Activated CD8-positive, alpha-beta T cell treated with anti-CD3 and anti-CD28 coated beads, Interleukin-2, amount 10 ng/mL, durations not matched to agents 7 days and 5 days (primary cell): ENCODE results near the gene CLEC16A. TPM values are rescaled to one million over a fixed set of nuclear protein-coding genes. Genes with fewer than 3 reads are reported as not detected.
A peak's percentile ranks its signal among the peaks of the same experiment; 100 is the strongest.

Experiments
- ATAC-seq: fragments of 150-1000 bp; cut with Tn5 transposase; one replicate; pipeline ENCODE4 v1.10.0; 2021; ENCODE audit warnings: moderate library complexity
- CTCF ChIA-PET: fragments of 350-600 bp; sonication (Branson Sonifier 250); formaldehyde crosslinking; loops from one replicate; lab custom pipeline; 2021; ENCODE audit warnings: antibody characterized with exemption; lab: Charles Lee
- POLR2A ChIA-PET: fragments of 350-600 bp; sonication (Branson Sonifier 250); formaldehyde crosslinking; loops from one replicate; lab custom pipeline; 2021; ENCODE audit warnings: antibody characterized with exemption; lab: Charles Lee
- DNase-seq: peaks from one replicate; pipeline ENCODE4 v3.0.0-alpha.2; 2020
- H3K27ac Mint-ChIP-seq: one replicate; pipeline ENCODE4 v1.8.0; 2021; ENCODE audit warnings: mild to moderate bottlenecking, mixed read lengths
- H3K27me3 Mint-ChIP-seq: one replicate; pipeline ENCODE4 v1.8.0; 2021; ENCODE audit warnings: low read depth, mixed read lengths
- H3K36me3 Mint-ChIP-seq: one replicate; pipeline ENCODE4 v1.8.0; 2021; ENCODE audit warnings: low read depth, mixed read lengths
- H3K4me1 Mint-ChIP-seq: one replicate; pipeline ENCODE4 v1.8.0; 2021; ENCODE audit warnings: low read depth, mixed read lengths
- H3K4me3 Mint-ChIP-seq: one replicate; pipeline ENCODE4 v1.8.0; 2021; ENCODE audit warnings: mild to moderate bottlenecking, mixed read lengths
- H3K9me3 Mint-ChIP-seq: one replicate; pipeline ENCODE4 v1.8.0; 2022; ENCODE audit warnings: mixed read lengths; ENCODE audit not compliant: insufficient read depth
- total RNA-seq, 2 experiments: library from RNA; stranded (reverse); gene quantifications; one replicate each; pipeline ENCODE4 v1.2.3, GENCODE V29; 2021

CLEC16A gene
- total RNA-seq, 2 experiments from 2014 or later, result 32.8 to 38.5 TPM

- ChIA-PET POLR2A (interaction anchor here (0.7 to 1.8 kb wide), 4 partner anchors 22 to 138 kb away, joined by 3 to 7 read pairs (median 3); no protein-coding TSS in a partner anchor), CTCF (interaction anchor here (0.7 to 1.7 kb wide), 7 partner anchors 9 to 141 kb away, joined by 3 to 11 read pairs (median 3); no protein-coding TSS in a partner anchor)
- H3K4me1 Mint-ChIP-seq, result peaks cover 82% of the 10 kb centered on the region
- H3K36me3 Mint-ChIP-seq, result peaks cover 73% of the 10 kb centered on the region
- H3K27me3 Mint-ChIP-seq, result no peaks in the 10 kb centered on the region
- H3K27ac Mint-ChIP-seq, result peak overlapping the region; percentile 94
- H3K9me3 Mint-ChIP-seq, result peaks cover 12% of the 10 kb centered on the region
- ATAC-seq, result peak; percentile 91
- H3K4me3 Mint-ChIP-seq, result peak overlapping the region; percentile 65
- DNase-seq, result peak; percentile 69
Measured at GRCh38 chr16:11114366-11115164, 170.2 kb downstream of the CLEC16A start.

DNA sequence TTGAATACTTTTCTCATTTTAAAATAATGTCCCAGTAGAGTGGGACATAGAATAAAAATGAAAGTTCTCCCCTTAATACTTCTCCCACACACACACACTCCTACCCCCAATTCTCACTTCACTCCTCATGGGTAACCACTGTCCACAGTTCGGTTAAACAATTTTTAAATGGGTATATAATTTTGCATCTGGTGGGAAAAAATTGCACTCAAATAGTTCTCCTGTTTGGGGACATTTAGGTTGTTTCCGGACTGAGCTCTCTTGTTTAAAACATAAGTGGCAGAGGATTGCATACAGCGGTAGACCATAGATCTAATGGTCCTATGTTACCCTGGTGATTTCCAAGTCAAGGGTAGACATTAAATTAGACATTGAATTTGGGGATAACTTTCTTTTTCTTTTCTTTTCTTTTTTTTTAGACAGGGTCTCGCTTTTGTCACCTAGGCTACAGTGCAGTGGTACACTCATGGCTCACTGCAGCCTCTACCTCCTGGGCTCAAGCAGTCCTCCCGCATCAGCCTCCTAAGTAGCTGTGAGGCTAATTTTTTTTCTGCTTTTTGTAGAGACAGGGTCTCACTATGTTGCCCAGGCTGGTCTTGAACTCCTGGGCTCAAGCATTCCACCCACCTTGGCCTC lies 173.3 kb downstream of the CLEC16A start:
- no peak for ATAC-seq
- no peak overlapping the region for H3K4me3 Mint-ChIP-seq
- H3K36me3 Mint-ChIP-seq, result peaks cover 70% of the 10 kb centered on the region
- peak overlapping the region; percentile 10 for H3K27ac Mint-ChIP-seq
- no peak for DNase-seq
- ChIA-PET CTCF (interaction anchor here (1.2 to 1.7 kb wide), 2 partner anchors 12 to 18 kb away, joined by 4 to 5 read pairs; no protein-coding TSS in a partner anchor), POLR2A (interaction anchor here (0.9 kb wide), 1 partner anchor 116 kb away, joined by 3 read pairs; no protein-coding TSS in a partner anchor)
- H3K4me1 Mint-ChIP-seq, result peaks cover 80% of the 10 kb centered on the region
- peaks cover 4% of the 10 kb centered on the region for H3K9me3 Mint-ChIP-seq
- no peaks in the 10 kb centered on the region for H3K27me3 Mint-ChIP-seq

GRCh38 chr16:11118479-11118878 lies 174.1 kb downstream of the CLEC16A start:
- ATAC-seq (no peak), DNase-seq (no peak)
- Mint-ChIP-seq H3K36me3 (peaks cover 67% of the 10 kb centered on the region), H3K27me3 (no peaks in the 10 kb centered on the region), H3K4me1 (peaks cover 74% of the 10 kb centered on the region), H3K9me3 (peaks cover 4% of the 10 kb centered on the region), H3K4me3 (no peak overlapping the region), H3K27ac (no peak overlapping the region)
- POLR2A ChIA-PET, result interaction anchor here (0.9 kb wide), 1 partner anchor 115 kb away, joined by 3 read pairs; no protein-coding TSS in a partner anchor
- CTCF ChIA-PET, result no interaction called here

DNA sequence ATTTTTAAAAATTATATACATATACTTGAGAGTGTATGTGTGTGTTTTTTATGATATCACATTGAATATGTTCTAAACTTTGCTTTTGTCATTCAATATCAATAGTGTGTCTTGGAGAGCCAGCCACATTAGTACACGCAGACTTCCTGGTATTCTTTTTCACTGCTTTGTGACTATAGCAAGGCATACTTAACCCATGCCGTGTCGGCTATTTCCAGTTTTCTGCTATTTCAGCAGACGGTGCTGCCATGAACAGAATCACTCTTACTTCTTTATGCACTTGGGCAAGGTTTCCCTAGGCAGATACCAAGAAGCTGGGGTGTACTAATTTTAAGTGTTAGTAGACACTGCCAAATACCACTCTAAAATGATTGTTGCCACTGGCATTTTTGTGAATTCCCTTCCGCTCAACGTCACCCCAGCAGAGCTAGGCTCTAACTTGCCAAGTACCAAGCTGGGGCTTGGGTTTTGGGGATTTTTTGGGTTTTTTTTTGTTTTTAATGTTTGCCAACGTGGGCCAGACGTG lies 176.8 kb downstream of the CLEC16A start:
- ChIA-PET CTCF (no interaction called here), POLR2A (interaction anchor here (0.6 kb wide), 1 partner anchor 131 kb away, joined by 4 read pairs; no protein-coding TSS in a partner anchor)
- Mint-ChIP-seq H3K4me1 (peaks cover 64% of the 10 kb centered on the region), H3K36me3 (peaks cover 75% of the 10 kb centered on the region), H3K27ac (no peak overlapping the region), H3K9me3 (peaks cover 4% of the 10 kb centered on the region), H3K27me3 (no peaks in the 10 kb centered on the region), H3K4me3 (no peak overlapping the region)
- ATAC-seq (no peak), DNase-seq (no peak)

GRCh38 chr16:11121914-11122692 lies 177.7 kb downstream of the CLEC16A start:
- Mint-ChIP-seq H3K9me3 (peaks cover 4% of the 10 kb centered on the region), H3K4me3 (no peak overlapping the region), H3K36me3 (peaks cover 75% of the 10 kb centered on the region), H3K27ac (no peak overlapping the region), H3K27me3 (no peaks in the 10 kb centered on the region), H3K4me1 (peaks cover 62% of the 10 kb centered on the region)
- ATAC-seq (no peak), DNase-seq (no peak)
- ChIA-PET CTCF (no interaction called here), POLR2A (no interaction called here)

GRCh38 chr16:11123666-11124065 lies 179.3 kb downstream of the CLEC16A start:
- H3K9me3 Mint-ChIP-seq, result no peaks in the 10 kb centered on the region

DNA sequence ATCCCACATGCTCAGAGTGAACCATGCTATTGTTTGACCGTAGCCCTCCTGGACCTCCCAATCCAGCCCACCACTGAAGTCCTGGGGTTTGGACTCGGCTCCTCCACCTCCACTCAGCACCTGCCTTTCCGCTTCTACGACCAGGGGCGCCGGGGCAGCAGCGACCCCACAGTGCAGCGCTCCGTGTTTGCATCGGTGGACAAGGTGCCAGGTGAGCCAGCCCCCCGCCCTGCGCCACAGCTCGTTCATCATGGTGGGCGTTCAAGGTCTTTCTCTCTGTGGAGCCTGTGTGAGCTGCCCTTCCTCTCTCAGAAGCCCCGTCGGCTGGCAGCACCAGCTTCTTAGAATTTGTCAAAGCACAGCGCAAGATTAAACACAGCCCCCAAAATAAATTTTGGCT lies 181.6 kb downstream of the CLEC16A start:
- Mint-ChIP-seq H3K36me3 (peaks cover 70% of the 10 kb centered on the region), H3K27me3 (no peaks in the 10 kb centered on the region), H3K27ac (peak overlapping the region; percentile 25), H3K4me3 (no peak overlapping the region), H3K9me3 (no peaks in the 10 kb centered on the region), H3K4me1 (peaks cover 68% of the 10 kb centered on the region)
- DNase-seq (no peak), ATAC-seq (no peak)
- ChIA-PET POLR2A (interaction anchor here (0.5 kb wide), 1 partner anchor 34 kb away, joined by 3 read pairs; no protein-coding TSS in a partner anchor), CTCF (no interaction called here)

More at GRCh38 chr16:11123666-11124065, 179.3 kb downstream of the CLEC16A start:
- peak overlapping the region; percentile 46 for H3K27ac Mint-ChIP-seq
- no peak for DNase-seq
- no peak for ATAC-seq
- peaks cover 74% of the 10 kb centered on the region for H3K36me3 Mint-ChIP-seq
- no peak overlapping the region for H3K4me3 Mint-ChIP-seq
- H3K27me3 Mint-ChIP-seq, result no peaks in the 10 kb centered on the region
- ChIA-PET CTCF (no interaction called here), POLR2A (no interaction called here)
- peaks cover 61% of the 10 kb centered on the region for H3K4me1 Mint-ChIP-seq

DNA sequence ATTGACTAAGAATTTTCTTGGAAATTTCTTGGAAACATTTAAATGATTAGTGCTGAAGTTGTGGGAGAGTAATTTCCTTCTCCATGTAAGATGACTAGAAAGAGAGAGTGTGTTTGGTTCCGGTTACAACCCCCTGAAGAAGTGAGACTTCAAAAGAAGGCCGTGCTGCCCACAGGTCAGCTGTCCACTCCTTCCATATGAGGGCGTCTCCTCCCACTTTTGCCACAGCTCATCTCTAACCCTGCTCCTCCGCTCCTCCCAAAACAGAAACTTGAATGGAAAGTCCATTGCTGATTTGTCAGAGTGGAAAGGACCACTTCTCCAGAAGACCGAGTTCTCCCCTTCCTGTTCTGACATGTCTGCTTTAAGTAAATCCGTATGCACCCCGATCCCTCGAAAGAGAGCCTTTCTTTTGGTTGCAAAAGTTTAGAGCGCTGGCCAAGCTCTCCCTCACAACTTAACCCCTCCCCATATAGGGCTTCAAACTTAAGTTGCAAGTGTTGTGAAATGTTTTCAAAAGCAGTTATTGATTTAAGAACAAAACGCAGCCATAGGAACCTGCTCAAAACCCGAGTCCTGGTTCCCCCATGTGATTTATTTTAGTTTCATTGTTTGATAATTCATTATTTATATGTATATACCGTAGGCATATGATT lies 182.2 kb downstream of the CLEC16A start:
- CTCF ChIA-PET, result no interaction called here
- peaks cover 69% of the 10 kb centered on the region for H3K36me3 Mint-ChIP-seq
- no peak for DNase-seq

DNA sequence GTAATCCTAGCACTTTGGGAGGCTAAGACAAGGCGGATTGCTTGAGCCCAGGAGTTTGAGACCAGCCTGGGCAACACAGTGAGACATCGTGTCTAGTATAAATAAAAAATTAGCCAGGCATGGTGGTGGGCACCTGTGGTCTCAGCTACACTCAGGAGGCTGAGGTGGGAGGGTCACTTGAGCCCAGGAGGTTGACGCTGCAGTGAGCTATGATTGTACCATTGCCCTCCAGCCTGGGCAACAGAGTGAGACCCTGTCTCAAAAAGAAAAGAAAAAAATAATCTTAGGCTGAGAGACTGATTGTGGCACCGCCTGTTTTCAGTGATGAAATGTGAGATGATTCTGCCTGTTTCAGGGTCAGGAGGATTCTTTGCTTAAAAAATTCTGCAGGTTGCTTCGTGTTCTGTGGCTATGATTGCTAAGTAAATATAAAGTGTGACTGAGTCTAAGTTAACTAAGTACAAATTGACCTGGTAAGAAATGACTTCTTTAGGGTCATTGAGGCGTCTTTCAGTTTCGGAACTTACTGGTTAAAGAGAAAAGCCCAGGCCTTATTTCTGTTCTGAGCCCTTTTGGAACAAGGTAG lies 183.3 kb downstream of the CLEC16A start:
- peaks cover 72% of the 10 kb centered on the region for H3K36me3 Mint-ChIP-seq
- H3K4me1 Mint-ChIP-seq, result peaks cover 75% of the 10 kb centered on the region
- H3K27me3 Mint-ChIP-seq, result no peaks in the 10 kb centered on the region
- no peaks in the 10 kb centered on the region for H3K9me3 Mint-ChIP-seq
- peak overlapping the region; percentile 93 for H3K27ac Mint-ChIP-seq
- POLR2A ChIA-PET, result interaction anchor here (1.0 to 1.5 kb wide), 2 partner anchors 98 to 127 kb away, joined by 3 read pairs; no protein-coding TSS in a partner anchor
- H3K4me3 Mint-ChIP-seq, result no peak overlapping the region
- ATAC-seq (no peak), DNase-seq (no peak)
- CTCF ChIA-PET, result interaction anchor here (2.4 kb wide), 1 partner anchor 128 kb away, joined by 10 read pairs; the partner anchor contains the start of gene SOCS1

More for the DNA sequence above, 182.2 kb downstream of the CLEC16A start:
- H3K4me3 Mint-ChIP-seq, result no peak overlapping the region
- H3K9me3 Mint-ChIP-seq, result no peaks in the 10 kb centered on the region
- POLR2A ChIA-PET, result no interaction called here
- peaks cover 71% of the 10 kb centered on the region for H3K4me1 Mint-ChIP-seq
- H3K27ac Mint-ChIP-seq, result peak overlapping the region; percentile 27
- ATAC-seq, result no peak
- no peaks in the 10 kb centered on the region for H3K27me3 Mint-ChIP-seq
